Activated CD4-positive, alpha-beta T cell treated with anti-CD3 and anti-CD28 coated beads, Interleukin-2, amount 10 ng/mL, durations not matched to agents 7 days and 5 days (primary cell): ENCODE results near the gene ZNF22. TPM values are rescaled to one million over a fixed set of nuclear protein-coding genes. Genes with fewer than 3 reads are reported as not detected.

Experiments
- CTCF ChIA-PET: fragments of 350-600 bp; sonication (Branson Sonifier 250); formaldehyde crosslinking; loops from one replicate; lab custom pipeline; 2021; ENCODE audit warnings: antibody characterized with exemption; lab: Charles Lee
- POLR2A ChIA-PET: fragments of 350-600 bp; sonication (Branson Sonifier 250); formaldehyde crosslinking; loops from one replicate; lab custom pipeline; 2021; ENCODE audit warnings: antibody characterized with exemption; lab: Charles Lee
- DNase-seq: peaks from one replicate; pipeline ENCODE4 v3.0.0-alpha.2; 2020
- H3K27ac Mint-ChIP-seq: one replicate; pipeline ENCODE4 v1.8.0; 2021; ENCODE audit warnings: mild to moderate bottlenecking, moderate library complexity, mixed read lengths
- H3K27me3 Mint-ChIP-seq: one replicate; pipeline ENCODE4 v1.8.0; 2021; ENCODE audit warnings: mixed read lengths
- H3K36me3 Mint-ChIP-seq: one replicate; pipeline ENCODE4 v1.8.0; 2021; ENCODE audit warnings: low read depth, mixed read lengths
- H3K4me1 Mint-ChIP-seq: one replicate; pipeline ENCODE4 v1.8.0; 2021; ENCODE audit warnings: mixed read lengths
- H3K4me3 Mint-ChIP-seq: one replicate; pipeline ENCODE4 v1.8.0; 2021; ENCODE audit warnings: mild to moderate bottlenecking, moderate library complexity, mixed read lengths
- H3K9me3 Mint-ChIP-seq: one replicate; pipeline ENCODE4 v1.8.0; 2021; ENCODE audit warnings: mixed read lengths
- total RNA-seq, 2 experiments: library from RNA; stranded (reverse); gene quantifications; one replicate each; pipeline ENCODE4 v1.2.3, GENCODE V29; 2021

Gene ZNF22
- total RNA-seq, 2 experiments from 2014 or later, result 26.9 to 29.7 TPM

GRCh38 chr10:44981172-44982113 is 19.3 kb upstream of the ZNF22 start:
- CTCF ChIA-PET, result interaction anchor here (1.0 to 2.4 kb wide), 4 partner anchors 10 to 19 kb away, joined by 4 to 5 read pairs (median 4); no protein-coding TSS in a partner anchor

GRCh38 chr10:44982114-44982460 is 18.6 kb upstream of the ZNF22 start:
- no peak for DNase-seq
- Mint-ChIP-seq H3K27me3 (peaks cover 3% of the 10 kb centered on the region), H3K4me3 (no peak overlapping the region), H3K36me3 (no peaks in the 10 kb centered on the region), H3K9me3 (no peaks in the 10 kb centered on the region), H3K27ac (no peak overlapping the region), H3K4me1 (peaks cover 6% of the 10 kb centered on the region)
- POLR2A ChIA-PET, result no interaction called here
- CTCF ChIA-PET, result interaction anchor here (1.1 kb wide), 1 partner anchor 21 kb away, joined by 3 read pairs; no protein-coding TSS in a partner anchor

More at GRCh38 chr10:44981172-44982113, 19.3 kb upstream of the ZNF22 start:
- Mint-ChIP-seq H3K4me1 (peaks cover 6% of the 10 kb centered on the region), H3K27me3 (peaks cover 3% of the 10 kb centered on the region), H3K9me3 (no peaks in the 10 kb centered on the region), H3K36me3 (no peaks in the 10 kb centered on the region), H3K4me3 (no peak overlapping the region), H3K27ac (no peak overlapping the region)
- DNase-seq, result no peak
- POLR2A ChIA-PET, result no interaction called here

DNA sequence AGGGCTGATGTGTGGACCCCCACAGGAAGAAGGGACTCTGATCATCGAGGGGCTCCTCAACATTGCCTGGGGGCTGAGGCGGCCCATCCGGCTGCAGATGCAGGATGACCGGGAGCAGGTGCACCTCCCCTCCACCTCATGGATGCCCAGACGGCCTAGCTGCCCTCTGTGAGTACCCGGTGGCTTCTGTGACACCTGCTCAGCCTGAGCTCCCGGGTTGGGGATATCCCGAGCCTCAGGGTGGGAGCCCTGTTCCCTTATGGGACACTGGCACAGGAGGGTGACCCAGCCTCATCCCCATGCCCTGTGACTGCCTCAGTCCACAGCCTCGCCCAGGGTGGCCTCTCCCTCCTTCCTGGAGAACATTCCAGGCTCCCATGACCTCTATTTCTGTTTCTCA is 18.2 kb upstream of the ZNF22 start:
- POLR2A ChIA-PET, result no interaction called here
- CTCF ChIA-PET, result interaction anchor here (1.1 kb wide), 1 partner anchor 21 kb away, joined by 3 read pairs; no protein-coding TSS in a partner anchor
- Mint-ChIP-seq H3K4me3 (no peak overlapping the region), H3K4me1 (peaks cover 6% of the 10 kb centered on the region), H3K9me3 (no peaks in the 10 kb centered on the region), H3K27ac (no peak overlapping the region), H3K27me3 (peaks cover 3% of the 10 kb centered on the region), H3K36me3 (no peaks in the 10 kb centered on the region)
- DNase-seq, result no peak

- Mint-ChIP-seq H3K36me3 (no peaks in the 10 kb centered on the region), H3K9me3 (no peaks in the 10 kb centered on the region), H3K27me3 (peaks cover 3% of the 10 kb centered on the region), H3K27ac (no peak overlapping the region), H3K4me3 (no peak overlapping the region), H3K4me1 (peaks cover 5% of the 10 kb centered on the region)
- POLR2A ChIA-PET, result no interaction called here
- DNase-seq, result no peak
- CTCF ChIA-PET, result interaction anchor here (1.1 kb wide), 1 partner anchor 20 kb away, joined by 3 read pairs; no protein-coding TSS in a partner anchor
These were observed 17.4 kb upstream of the ZNF22 start for GRCh38 chr10:44983066-44983894.

DNA sequence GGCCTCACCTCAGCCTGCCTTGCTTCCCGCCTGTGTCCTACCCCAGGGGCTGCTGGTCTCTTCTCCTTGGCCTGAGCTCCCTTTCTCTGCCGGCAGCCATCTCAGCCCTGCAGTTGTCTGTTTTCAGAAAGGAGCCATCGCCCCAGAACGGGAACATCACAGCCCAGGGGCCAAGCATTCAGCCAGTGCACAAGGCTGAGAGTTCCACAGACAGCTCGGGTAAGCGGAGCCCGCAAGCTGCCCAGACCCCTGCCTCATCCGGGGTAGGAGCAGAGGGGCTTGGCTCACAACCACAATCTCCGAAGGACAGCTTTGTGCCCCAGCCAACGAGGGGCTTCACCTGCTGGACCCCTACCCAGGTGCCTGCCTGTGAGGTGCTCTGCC is 16.8 kb upstream of the ZNF22 start:
- Mint-ChIP-seq H3K4me1 (peaks cover 3% of the 10 kb centered on the region), H3K4me3 (no peak overlapping the region), H3K27ac (no peak overlapping the region), H3K27me3 (peaks cover 3% of the 10 kb centered on the region), H3K9me3 (no peaks in the 10 kb centered on the region), H3K36me3 (no peaks in the 10 kb centered on the region)
- CTCF ChIA-PET, result no interaction called here
- POLR2A ChIA-PET, result no interaction called here
- no peak for DNase-seq

DNA sequence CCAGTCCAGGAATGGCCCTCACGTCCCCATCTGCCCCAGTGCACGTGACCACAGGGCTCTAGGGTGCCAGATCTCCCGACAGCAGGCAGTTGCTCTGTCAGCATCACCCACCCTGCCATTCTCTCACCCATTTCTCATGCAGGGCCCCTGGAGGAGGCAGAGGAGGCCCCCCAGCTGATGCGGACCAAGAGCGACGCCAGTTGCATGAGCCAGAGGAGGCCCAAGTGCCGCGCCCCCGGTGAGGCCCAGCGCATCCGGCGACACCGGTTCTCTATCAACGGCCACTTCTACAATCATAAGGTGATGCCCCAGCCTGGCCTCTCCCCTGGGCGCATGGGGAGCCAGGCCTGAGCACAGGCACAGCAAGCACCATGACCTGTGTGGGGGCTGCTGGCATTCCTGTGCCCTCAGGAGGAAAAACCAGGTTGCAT is 16.0 kb upstream of the ZNF22 start:
- Mint-ChIP-seq H3K9me3 (no peaks in the 10 kb centered on the region), H3K36me3 (no peaks in the 10 kb centered on the region), H3K27me3 (peaks cover 3% of the 10 kb centered on the region), H3K27ac (no peak overlapping the region), H3K4me1 (peaks cover 3% of the 10 kb centered on the region), H3K4me3 (no peak overlapping the region)
- DNase-seq, result no peak
- ChIA-PET POLR2A (no interaction called here), CTCF (interaction anchor here (0.9 kb wide), 1 partner anchor 10 kb away, joined by 3 read pairs; no protein-coding TSS in a partner anchor)

DNA sequence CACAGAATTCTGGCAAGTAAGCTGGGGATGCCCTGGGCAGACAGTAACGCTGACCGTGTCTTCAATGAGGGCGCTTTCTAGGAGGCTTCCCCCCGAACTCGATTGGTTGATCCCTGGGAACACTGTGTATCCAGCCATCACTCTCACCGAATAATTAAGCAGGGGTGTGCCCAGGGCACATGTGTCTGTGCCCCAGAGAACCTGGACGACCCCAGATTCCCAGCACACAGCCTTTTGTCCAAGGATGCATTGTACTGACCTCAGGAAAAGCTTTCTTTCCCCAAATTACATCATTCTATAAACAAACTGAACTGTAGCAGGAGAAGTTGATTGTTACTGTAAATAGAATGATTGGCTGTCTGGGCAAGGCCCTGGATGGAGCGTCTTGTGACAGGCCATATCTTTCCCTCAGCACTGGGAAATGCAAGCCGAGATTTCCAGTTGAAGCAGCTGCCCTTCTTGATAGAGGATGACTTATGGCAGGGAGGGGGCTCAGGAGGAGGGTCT is 15.5 kb upstream of the ZNF22 start:
- DNase-seq, result no peak
- Mint-ChIP-seq H3K27ac (no peak overlapping the region), H3K27me3 (peaks cover 3% of the 10 kb centered on the region), H3K36me3 (no peaks in the 10 kb centered on the region), H3K4me3 (no peak overlapping the region), H3K9me3 (no peaks in the 10 kb centered on the region), H3K4me1 (peaks cover 3% of the 10 kb centered on the region)
- ChIA-PET POLR2A (no interaction called here), CTCF (interaction anchor here (0.6 to 0.9 kb wide), 2 partner anchors 11 to 31 kb away, joined by 3 to 6 read pairs; no protein-coding TSS in a partner anchor)

- no peak overlapping the region for H3K4me3 Mint-ChIP-seq
- peaks cover under 1% of the 10 kb centered on the region for H3K4me1 Mint-ChIP-seq
- H3K27me3 Mint-ChIP-seq, result peaks cover 3% of the 10 kb centered on the region
- H3K36me3 Mint-ChIP-seq, result no peaks in the 10 kb centered on the region
- no peak overlapping the region for H3K27ac Mint-ChIP-seq
- DNase-seq, result no peak
- no peaks in the 10 kb centered on the region for H3K9me3 Mint-ChIP-seq
- ChIA-PET CTCF (interaction anchor here (0.6 to 0.8 kb wide), 3 partner anchors 9 to 1579 kb away, joined by 3 read pairs; no protein-coding TSS in a partner anchor), POLR2A (no interaction called here)
These were observed 14.5 kb upstream of the ZNF22 start for GRCh38 chr10:44986179-44986578.

- Mint-ChIP-seq H3K9me3 (no peaks in the 10 kb centered on the region), H3K4me3 (no peak overlapping the region), H3K27me3 (peaks cover 3% of the 10 kb centered on the region), H3K4me1 (no peaks in the 10 kb centered on the region), H3K36me3 (no peaks in the 10 kb centered on the region), H3K27ac (no peak overlapping the region)
- POLR2A ChIA-PET, result no interaction called here
- CTCF ChIA-PET, result interaction anchor here (0.7 to 0.8 kb wide), 2 partner anchors 8 to 18 kb away, joined by 3 read pairs; no protein-coding TSS in a partner anchor
- no peak for DNase-seq
These were observed 14.1 kb upstream of the ZNF22 start for GRCh38 chr10:44986670-44987069.

DNA sequence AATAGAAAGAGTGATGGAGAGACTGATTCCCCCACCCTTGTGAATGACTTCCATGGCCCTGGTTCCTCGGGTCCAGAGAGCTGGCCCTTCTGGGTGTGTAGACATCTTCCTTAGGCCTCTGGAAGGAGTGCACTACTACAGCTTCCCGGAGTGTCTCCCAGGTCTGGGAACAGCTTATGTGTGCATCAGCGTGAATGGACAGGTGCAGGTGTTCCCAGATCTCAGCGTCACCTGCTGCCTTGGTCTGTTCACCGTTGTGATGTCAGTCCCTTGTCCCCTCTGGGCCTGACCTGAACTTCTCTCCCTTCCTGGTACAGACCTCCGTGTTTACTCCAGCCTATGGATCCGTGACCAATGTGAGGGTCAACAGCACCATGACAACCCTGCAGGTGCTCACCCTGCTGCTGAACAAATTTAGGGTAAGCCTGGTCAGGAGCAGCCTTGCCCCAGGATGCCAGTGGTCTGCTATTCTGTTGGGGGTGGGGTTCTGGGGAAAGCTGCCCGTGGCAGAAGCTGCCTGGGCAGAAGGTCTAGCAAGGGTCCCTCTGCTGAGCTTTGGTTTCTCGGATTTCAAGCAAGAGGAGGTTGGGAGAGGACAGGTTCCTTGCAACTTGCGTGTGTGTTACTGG is 11.7 kb upstream of the ZNF22 start:
- CTCF ChIA-PET, result interaction anchor here (1.4 kb wide), 1 partner anchor 11 kb away, joined by 3 read pairs; no protein-coding TSS in a partner anchor
- POLR2A ChIA-PET, result no interaction called here
- H3K27me3 Mint-ChIP-seq, result peaks cover 3% of the 10 kb centered on the region

DNA sequence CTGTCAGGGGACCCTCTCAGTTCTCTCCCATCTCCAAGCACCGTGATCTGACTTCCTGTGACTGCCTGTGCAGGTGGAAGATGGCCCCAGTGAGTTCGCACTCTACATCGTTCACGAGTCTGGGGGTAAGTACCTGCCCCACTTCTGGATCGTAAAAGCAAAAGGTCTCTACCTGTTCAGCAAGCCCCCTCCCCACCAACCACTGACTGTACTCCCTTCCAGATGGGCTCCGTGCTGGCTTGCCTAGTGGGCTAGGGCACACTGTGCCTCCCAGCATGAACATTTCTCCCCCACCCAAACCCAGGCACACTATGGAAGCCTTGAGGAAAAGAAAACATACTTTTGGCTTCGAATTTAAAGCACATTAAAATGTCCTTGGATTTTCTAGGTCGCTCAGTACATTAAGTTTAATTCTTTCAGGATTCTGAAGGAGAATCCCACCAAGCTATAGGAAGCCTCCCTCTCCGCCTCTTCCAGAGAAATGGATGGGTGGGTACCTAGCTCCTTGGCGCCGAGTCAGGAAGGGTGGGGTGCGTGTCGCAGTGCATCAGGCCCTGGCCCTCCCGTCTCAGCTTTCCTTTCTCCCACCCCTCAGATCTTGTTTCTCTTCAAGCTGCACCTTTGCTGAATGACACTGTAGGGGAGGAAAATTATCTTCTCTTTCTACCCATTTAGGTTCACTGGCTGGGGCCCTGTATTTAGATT is 11.0 kb upstream of the ZNF22 start:
- H3K36me3 Mint-ChIP-seq, result no peaks in the 10 kb centered on the region
- CTCF ChIA-PET, result no interaction called here
- no peak for DNase-seq

More for the DNA sequence above, 11.7 kb upstream of the ZNF22 start:
- Mint-ChIP-seq H3K4me3 (no peak overlapping the region), H3K9me3 (no peaks in the 10 kb centered on the region), H3K36me3 (no peaks in the 10 kb centered on the region), H3K27ac (no peak overlapping the region), H3K4me1 (peaks cover 3% of the 10 kb centered on the region)
- DNase-seq, result no peak

GRCh38 chr10:44990302-44990655 is 10.4 kb upstream of the ZNF22 start:
- H3K27ac Mint-ChIP-seq, result peak overlapping the region; percentile 43
- ChIA-PET CTCF (no interaction called here), POLR2A (no interaction called here)
- no peaks in the 10 kb centered on the region for H3K36me3 Mint-ChIP-seq
- DNase-seq, result no peak
- H3K9me3 Mint-ChIP-seq, result no peaks in the 10 kb centered on the region
- no peak overlapping the region for H3K4me3 Mint-ChIP-seq
- peaks cover 3% of the 10 kb centered on the region for H3K27me3 Mint-ChIP-seq
- H3K4me1 Mint-ChIP-seq, result peaks cover 12% of the 10 kb centered on the region

More for the DNA sequence above, 11.0 kb upstream of the ZNF22 start:
- no peak overlapping the region for H3K4me3 Mint-ChIP-seq
- no peak overlapping the region for H3K27ac Mint-ChIP-seq
- no peaks in the 10 kb centered on the region for H3K9me3 Mint-ChIP-seq
- peaks cover 3% of the 10 kb centered on the region for H3K27me3 Mint-ChIP-seq
- POLR2A ChIA-PET, result no interaction called here
- H3K4me1 Mint-ChIP-seq, result peaks cover 6% of the 10 kb centered on the region
